ENCODE data around the gene PCYOX1L. TPM values are rescaled to one million over a fixed set of nuclear protein-coding genes. Genes with fewer than 3 reads are reported as not detected.

The PCYOX1L gene
- polyA plus RNA-seq, 3 donors: 9.8 to 31.8 (median 13.5) TPM

GRCh38 chr5:149386166-149386565 lies 28.3 kb downstream of the PCYOX1L start:
- Histone ChIP-seq H3K4me1 (ENCODE audit: control insufficient read depth in 1 of 2, insufficient read depth in 2 of 2, low read length in 2 of 2) (no peaks in the 10 kb centered on the region), H3K9ac (ENCODE audit: insufficient read depth, low read length, poor library complexity, severe bottlenecking) (no peak overlapping the region), H3K4me3 (replicated peaks in 1 of 3; ENCODE audit: low read depth in 2 of 3, low read length in 3 of 3) (no peak overlapping the region), H4K20me1 (ENCODE audit: insufficient read depth, low read length) (no peaks in the 10 kb centered on the region), H3K79me2 (ENCODE audit: insufficient read depth, low read length) (no peaks in the 10 kb centered on the region), H2AFZ (ENCODE audit: insufficient read depth, low read depth, low read length, poor library complexity, severe bottlenecking) (no peak overlapping the region), H3K36me3 (replicated peaks in 1 of 2; ENCODE audit: control insufficient read depth in 1 of 2, insufficient read depth in 2 of 2, low read length in 2 of 2) (no peaks in the 10 kb centered on the region), H3K27me3 (ENCODE audit: control insufficient read depth in 2 of 2, insufficient read depth in 2 of 2, low read length in 2 of 2) (no peaks in the 10 kb centered on the region), H3K27ac (ENCODE audit: low read depth in 1 of 2, low read length in 2 of 2) (no peak overlapping the region), H3K4me2 (replicated peaks; ENCODE audit: extremely low read depth, low read length, poor library complexity, severe bottlenecking) (no peak overlapping the region), H3K9me3 (replicated peaks in 1 of 2; ENCODE audit: control insufficient read depth in 1 of 2, insufficient read depth in 1 of 2, low read length in 2 of 2) (no peaks in the 10 kb centered on the region)
- Mint-ChIP-seq H3K36me3 (no peaks in the 10 kb centered on the region), H3K27ac (no peak overlapping the region), H3K4me3 (no peak overlapping the region), H3K27me3 (ENCODE audit: low read depth in 3 of 3) (peaks cover 0 to 1% (median 1%) of the 10 kb centered on the region in 3 donors), H3K4me1 (peaks cover 4% of the 10 kb centered on the region), H3K9me3 (peaks cover 0 to 2% (median 0%) of the 10 kb centered on the region in 7 donors)
- WGBS (ENCODE audit: insufficient coverage): 92% methylated on average over 4 of the region's 5 CpGs
- TF ChIP-seq CTCF (IDR thresholded peaks at IDR 0.05): no peak
- no peak for DNase-seq
- intact Hi-C loops (cut with micrococcal nuclease): no loop called here

- Histone ChIP-seq H2AFZ (ENCODE audit: insufficient read depth, low read depth, low read length, poor library complexity, severe bottlenecking) (no peak overlapping the region), H4K20me1 (ENCODE audit: insufficient read depth, low read length) (no peaks in the 10 kb centered on the region), H3K36me3 (replicated peaks in 1 of 2; ENCODE audit: control insufficient read depth in 1 of 2, insufficient read depth in 2 of 2, low read length in 2 of 2) (no peaks in the 10 kb centered on the region), H3K27ac (ENCODE audit: low read depth in 1 of 2, low read length in 2 of 2) (no peak overlapping the region), H3K4me1 (ENCODE audit: control insufficient read depth in 1 of 2, insufficient read depth in 2 of 2, low read length in 2 of 2) (no peaks in the 10 kb centered on the region), H3K9me3 (replicated peaks in 1 of 2; ENCODE audit: control insufficient read depth in 1 of 2, insufficient read depth in 1 of 2, low read length in 2 of 2) (no peaks in the 10 kb centered on the region), H3K27me3 (ENCODE audit: control insufficient read depth in 2 of 2, insufficient read depth in 2 of 2, low read length in 2 of 2) (no peaks in the 10 kb centered on the region), H3K4me2 (replicated peaks; ENCODE audit: extremely low read depth, low read length, poor library complexity, severe bottlenecking) (no peak overlapping the region), H3K4me3 (replicated peaks in 1 of 3; ENCODE audit: low read depth in 2 of 3, low read length in 3 of 3) (no peak overlapping the region), H3K9ac (ENCODE audit: insufficient read depth, low read length, poor library complexity, severe bottlenecking) (no peak overlapping the region), H3K79me2 (ENCODE audit: insufficient read depth, low read length) (no peaks in the 10 kb centered on the region)
- H3K27me3 Mint-ChIP-seq (ENCODE audit: low read depth in 3 of 3): peaks cover 0 to 3% (median 1%) of the 10 kb centered on the region in 3 donors
- no peak for DNase-seq
- H3K9me3 Mint-ChIP-seq: peaks cover 0 to 2% (median 0%) of the 10 kb centered on the region in 7 donors
- no peaks in the 10 kb centered on the region for H3K4me1 Mint-ChIP-seq
- H3K4me3 Mint-ChIP-seq: no peak overlapping the region
- TF ChIP-seq CTCF (IDR thresholded peaks at IDR 0.05): no peak
- H3K36me3 Mint-ChIP-seq: no peaks in the 10 kb centered on the region
- intact Hi-C loops (cut with micrococcal nuclease): no loop called here
- H3K27ac Mint-ChIP-seq: no peak overlapping the region
- 87% methylated on average over 7 of the region's 9 CpGs for WGBS (ENCODE audit: insufficient coverage)
These were observed 29.3 kb downstream of the PCYOX1L start for GRCh38 chr5:149387081-149387631.

Data from CD14-positive monocyte (primary cell).